SK-N-MC (cell line): ENCODE results near the gene NKX1-1.

Experiments
- DNase-seq: peaks from one replicate; pipeline ENCODE4 v3.0.0-alpha.2; 2011; ENCODE audit warnings: low read depth, low spot score
- H3K27ac ChIP-seq: fragments of 200-600 bp; sonication (generic); 2 replicates; pipeline ENCODE4 v1.5.1; 2016; ENCODE audit warnings: mixed run types
- H3K36me3 ChIP-seq: fragments of 200-600 bp; sonication (generic); 2 replicates; pipeline ENCODE4 v1.6.1; 2017; ENCODE audit warnings: antibody characterized with exemption, low read length, mixed read lengths; ENCODE audit not compliant: insufficient read depth
- H3K4me3 ChIP-seq: fragments of 200-600 bp; sonication (generic); 2 replicates; pipeline ENCODE4 v1.5.1; 2016
- H3K9ac ChIP-seq: fragments of 200-600 bp; sonication (generic); 2 replicates; pipeline ENCODE4 v1.8.0; 2017; ENCODE audit warnings: mixed run types, mixed read lengths; ENCODE audit not compliant: insufficient read length
- H3K9me3 ChIP-seq: fragments of 200-600 bp; sonication (generic); 2 replicates; pipeline ENCODE4 v1.6.1; 2017; ENCODE audit warnings: low read depth, mild to moderate bottlenecking, antibody characterized with exemption, low read length, moderate library complexity, mixed read lengths
- EZH2 ChIP-seq: fragments of 200-600 bp; sonication (generic); IDR thresholded peaks from one replicate; pipeline ENCODE4 v1.6.1; 2017; ENCODE audit warnings: antibody characterized with exemption
- FOXP2 ChIP-seq: optimal IDR thresholded peaks from 2 replicates; pipeline ENCODE3; 2011; ENCODE audit warnings: mild to moderate bottlenecking, moderate library complexity; ENCODE audit not compliant: insufficient read depth; ENCODE audit errors: extremely low read length, control extremely low read depth
- POLR2AphosphoS5 ChIP-seq: IDR thresholded peaks from 2 replicates; pipeline ENCODE4 v1.6.1; 2012; ENCODE audit warnings: mild to moderate bottlenecking, low read depth, low read length, borderline replicate concordance

NKX1-1 gene

DNA sequence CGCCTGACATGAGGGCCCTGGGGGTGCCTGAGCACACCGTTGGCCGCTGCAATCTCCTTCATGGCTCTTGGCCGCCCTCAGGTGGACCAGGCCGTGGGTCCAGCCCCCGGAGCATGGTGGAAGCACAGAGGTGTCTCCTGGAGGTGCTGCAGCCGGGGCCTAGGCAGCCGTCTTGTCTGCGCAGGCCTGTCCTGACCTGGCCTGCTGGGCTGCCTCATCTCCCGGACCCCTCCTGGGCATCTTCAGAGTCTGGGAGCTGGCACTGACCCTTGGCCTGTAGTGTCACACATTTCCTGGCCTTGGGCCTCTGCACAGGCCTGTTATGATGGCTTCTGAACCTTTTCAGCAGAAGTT, 38.3 kb downstream of the NKX1-1 start:
- Histone ChIP-seq H3K36me3 (no peaks in the 10 kb centered on the region), H3K4me3 (no peak overlapping the region), H3K27ac (no peak overlapping the region), H3K9me3 (no peaks in the 10 kb centered on the region), H3K9ac (no peak overlapping the region)
- no peak for TF ChIP-seq EZH2
- no peak for TF ChIP-seq POLR2AphosphoS5
- no peak for TF ChIP-seq FOXP2
- DNase-seq, result no peak

DNA sequence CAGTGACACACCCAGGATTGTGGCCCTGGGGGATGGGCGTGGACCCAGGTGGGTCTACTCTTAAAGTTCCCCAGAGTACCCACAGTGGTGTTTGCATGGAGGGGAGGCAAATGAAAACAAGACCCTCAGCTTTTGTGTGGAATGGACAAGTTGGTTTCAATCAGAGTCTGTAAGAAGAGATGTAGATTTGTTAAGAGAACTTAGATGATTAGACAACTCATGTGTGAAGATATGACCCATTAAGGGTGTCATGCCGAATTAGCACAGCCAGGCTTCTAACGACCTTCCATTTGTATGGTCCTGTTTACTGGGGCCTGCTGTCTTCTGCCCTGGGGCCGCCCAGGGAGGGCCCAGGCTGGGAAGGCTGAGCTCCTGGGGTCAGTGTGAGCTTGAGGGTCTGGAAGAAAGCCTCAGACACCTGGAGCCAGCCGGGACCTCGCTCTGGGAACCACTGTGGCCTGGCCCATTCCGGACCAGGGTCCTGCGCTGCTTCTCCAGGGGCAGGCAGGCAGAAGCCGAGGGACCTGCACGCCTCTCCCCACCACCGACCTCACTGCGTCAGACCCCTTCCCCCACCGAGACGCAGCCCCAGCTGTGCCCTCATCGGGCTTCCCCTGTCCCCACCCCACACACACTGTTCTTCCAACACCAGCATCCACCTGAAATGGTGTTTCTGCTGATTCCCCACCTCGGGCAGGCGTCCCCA, 38.9 kb downstream of the NKX1-1 start:
- Histone ChIP-seq H3K36me3 (no peaks in the 10 kb centered on the region), H3K27ac (no peak overlapping the region), H3K9ac (no peak overlapping the region), H3K9me3 (no peaks in the 10 kb centered on the region), H3K4me3 (no peak overlapping the region)
- no peak for DNase-seq
- TF ChIP-seq FOXP2 (no peak), EZH2 (no peak), POLR2AphosphoS5 (no peak)

DNA sequence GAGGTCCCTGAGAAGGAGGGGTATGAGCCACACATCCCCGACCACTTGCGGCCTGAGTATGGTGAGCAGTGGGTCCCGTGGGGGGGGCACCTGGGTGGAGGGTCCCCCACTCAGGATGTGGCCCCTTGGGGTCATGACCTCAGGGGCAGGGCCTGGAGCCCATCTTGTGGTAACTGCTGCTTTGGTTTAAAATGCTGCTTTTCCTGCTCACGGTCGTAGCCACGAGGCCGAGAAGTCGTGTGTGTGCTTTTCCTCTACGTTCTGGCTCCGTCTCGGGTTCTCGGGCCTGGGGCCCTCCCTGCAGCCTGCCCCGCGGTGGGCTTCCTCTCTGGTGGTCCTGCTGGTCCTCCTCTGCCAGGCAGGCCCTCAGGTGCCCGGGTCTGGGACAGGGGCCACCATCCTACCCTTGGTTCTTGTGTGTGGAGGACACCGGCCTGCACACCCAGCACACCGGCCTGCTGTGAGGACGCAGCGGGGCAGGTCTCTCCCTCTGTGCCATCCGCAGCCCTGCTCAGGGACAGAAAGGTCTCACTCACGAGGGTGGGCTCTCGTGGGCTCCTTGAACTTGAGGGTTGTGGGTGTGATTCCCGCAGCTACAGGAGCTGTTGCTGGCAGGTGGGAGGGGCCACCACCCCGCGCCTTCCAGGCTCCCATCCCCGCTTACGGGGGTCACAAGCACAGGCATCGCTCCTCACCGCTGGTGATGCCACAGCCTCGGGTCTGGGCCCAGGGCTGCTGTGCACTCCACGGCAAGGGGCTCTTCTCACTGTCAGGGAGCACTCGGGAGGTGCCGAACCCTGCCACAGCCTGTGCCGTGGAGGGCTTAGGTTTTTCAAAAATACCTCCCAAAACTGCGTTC, 39.6 kb downstream of the NKX1-1 start:
- no peak for DNase-seq
- Histone ChIP-seq H3K9me3 (no peaks in the 10 kb centered on the region), H3K9ac (no peak overlapping the region), H3K36me3 (no peaks in the 10 kb centered on the region), H3K4me3 (no peak overlapping the region), H3K27ac (no peak overlapping the region)
- TF ChIP-seq POLR2AphosphoS5, result no peak
- no peak for TF ChIP-seq EZH2
- TF ChIP-seq FOXP2, result no peak

DNA sequence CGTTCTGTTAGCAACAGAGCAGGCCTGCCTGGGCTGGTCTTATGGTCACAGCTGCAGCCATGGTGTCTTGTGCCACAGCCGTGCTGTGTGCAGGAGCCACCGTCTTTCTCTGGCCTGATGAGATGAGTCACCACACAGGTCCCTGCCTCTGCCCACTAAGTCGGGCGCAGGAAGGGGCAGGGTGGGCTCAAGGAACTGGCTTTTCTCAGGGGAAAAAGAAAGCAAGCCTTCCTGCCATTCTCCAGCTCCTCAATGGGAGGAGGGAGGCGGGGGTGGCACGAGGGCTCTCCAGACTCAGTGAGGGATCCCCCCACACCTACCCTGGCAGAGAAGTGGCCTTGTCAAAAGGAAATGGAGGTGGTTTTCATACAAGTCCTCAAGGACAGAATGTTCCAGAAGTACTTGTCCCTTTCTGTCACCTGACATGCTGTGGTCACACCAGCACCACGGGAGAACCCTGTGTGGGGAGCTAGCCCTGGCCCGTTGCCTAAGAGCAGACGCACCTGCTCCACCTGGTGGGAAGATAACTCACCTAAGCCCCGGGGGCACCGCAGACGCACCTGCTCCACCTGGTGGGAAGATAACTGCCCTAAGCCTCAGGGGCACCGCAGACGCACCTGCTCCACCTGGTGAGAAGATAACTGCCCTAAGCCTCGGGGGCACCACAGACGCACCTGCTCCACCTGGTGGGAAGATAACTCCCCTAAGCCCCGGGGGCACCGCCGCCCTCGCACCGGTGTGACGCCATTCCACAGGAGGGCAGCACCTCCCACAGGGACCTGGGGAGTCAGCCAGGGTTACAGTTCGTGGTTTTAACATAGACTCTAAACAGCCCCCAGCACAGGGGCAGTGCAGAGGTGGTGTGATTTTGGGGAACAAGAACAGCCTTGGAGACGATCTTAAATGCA, 40.7 kb downstream of the NKX1-1 start:
- Histone ChIP-seq H3K9me3 (no peaks in the 10 kb centered on the region), H3K36me3 (no peaks in the 10 kb centered on the region), H3K9ac (no peak overlapping the region), H3K4me3 (no peak overlapping the region), H3K27ac (no peak overlapping the region)
- no peak for TF ChIP-seq POLR2AphosphoS5
- TF ChIP-seq EZH2, result no peak
- DNase-seq, result no peak

DNA sequence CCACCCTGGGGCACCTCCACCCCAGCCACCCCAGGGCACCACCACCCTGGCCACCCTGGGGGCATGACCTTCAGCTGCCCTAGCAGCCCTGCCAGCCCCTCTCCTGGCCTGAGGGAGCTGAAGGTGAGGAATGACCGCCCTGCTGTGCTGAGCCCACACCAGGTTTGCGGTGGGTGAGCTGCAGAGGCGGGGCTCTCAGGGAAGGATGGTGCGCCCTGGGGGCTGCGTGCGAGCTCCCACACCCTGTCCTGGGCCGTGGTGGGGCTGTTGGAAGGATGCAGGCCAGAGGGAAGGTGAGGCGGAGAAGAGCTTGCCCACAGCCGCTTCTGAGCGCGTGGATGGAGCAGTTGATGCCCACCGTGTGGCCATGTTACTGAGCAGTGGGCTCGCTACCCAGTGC, 41.5 kb downstream of the NKX1-1 start:
- Histone ChIP-seq H3K9ac (no peak overlapping the region), H3K36me3 (no peaks in the 10 kb centered on the region), H3K27ac (no peak overlapping the region), H3K9me3 (no peaks in the 10 kb centered on the region), H3K4me3 (no peak overlapping the region)
- DNase-seq, result no peak
- TF ChIP-seq POLR2AphosphoS5, result no peak
- TF ChIP-seq FOXP2, result no peak
- no peak for TF ChIP-seq EZH2

DNA sequence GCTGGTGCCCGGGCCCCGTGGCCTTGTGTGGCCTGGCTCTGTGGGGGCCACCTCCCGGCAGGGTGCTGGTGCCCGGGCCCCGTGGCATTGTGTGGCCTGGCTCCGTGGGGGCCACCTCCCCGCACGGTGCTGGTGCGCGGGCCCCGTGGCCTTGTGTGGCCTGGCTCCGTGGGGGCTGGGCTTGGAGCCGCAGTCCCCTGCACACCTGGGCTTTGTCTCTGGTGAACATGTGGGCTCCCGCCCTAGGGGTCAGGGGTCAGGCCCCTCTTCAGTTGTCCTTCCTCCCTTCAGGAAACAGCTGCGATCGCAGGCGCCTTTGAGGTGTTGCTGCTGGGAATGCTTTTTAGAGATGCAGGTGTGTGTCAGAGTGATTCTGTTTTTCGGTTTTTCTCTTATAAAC, 42.0 kb downstream of the NKX1-1 start:
- no peaks in the 10 kb centered on the region for H3K36me3 ChIP-seq
- H3K4me3 ChIP-seq, result no peak overlapping the region
- no peak for DNase-seq
- H3K9ac ChIP-seq, result no peak overlapping the region
- no peak for TF ChIP-seq EZH2
- TF ChIP-seq POLR2AphosphoS5, result no peak
- TF ChIP-seq FOXP2, result no peak
- H3K9me3 ChIP-seq, result no peaks in the 10 kb centered on the region
- no peak overlapping the region for H3K27ac ChIP-seq

DNA sequence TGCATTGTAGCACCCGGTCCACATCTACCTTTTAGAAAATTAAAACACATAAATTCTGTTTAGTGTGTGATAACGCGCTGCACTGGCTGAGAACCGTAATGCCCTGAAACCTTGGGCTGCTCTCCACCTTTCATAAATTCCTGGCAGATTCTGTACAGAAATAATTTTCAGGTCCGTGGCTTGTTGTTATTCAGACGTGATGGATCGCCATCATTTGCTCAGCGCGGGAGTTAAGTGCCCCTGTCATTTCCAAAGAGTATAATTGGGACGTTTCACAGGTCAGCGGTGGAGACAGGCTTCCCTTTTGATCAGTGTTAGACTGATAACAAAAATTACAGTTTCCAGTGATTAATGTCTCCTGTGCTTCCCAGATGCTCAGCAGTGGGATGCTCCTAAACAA, 42.7 kb downstream of the NKX1-1 start:
- DNase-seq, result no peak
- no peak overlapping the region for H3K27ac ChIP-seq
- H3K9ac ChIP-seq, result no peak overlapping the region
- H3K4me3 ChIP-seq, result no peak overlapping the region
- H3K9me3 ChIP-seq, result no peaks in the 10 kb centered on the region
- no peaks in the 10 kb centered on the region for H3K36me3 ChIP-seq
- TF ChIP-seq EZH2 (no peak), POLR2AphosphoS5 (no peak), FOXP2 (no peak)

DNA sequence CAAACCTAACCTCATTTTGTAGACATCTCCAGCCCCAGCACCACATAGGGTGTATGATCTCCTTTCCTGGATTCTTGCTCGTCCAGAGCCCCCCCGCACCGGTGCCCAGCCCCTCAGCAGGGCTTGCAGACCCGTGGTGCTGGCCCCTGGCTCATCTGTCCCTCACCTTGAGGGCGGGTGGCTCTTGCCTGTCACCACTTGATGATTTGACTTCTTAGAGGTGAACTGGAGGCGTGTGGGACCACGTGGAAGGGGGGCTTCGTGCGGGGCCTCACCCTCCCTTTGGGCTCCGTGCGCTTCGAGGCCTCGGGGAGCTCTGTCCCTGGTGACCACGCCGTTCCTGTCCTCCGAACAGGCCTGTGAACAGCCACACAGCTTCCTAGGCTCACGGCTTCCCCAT, 43.7 kb downstream of the NKX1-1 start:
- TF ChIP-seq EZH2, result no peak
- no peak for TF ChIP-seq POLR2AphosphoS5
- no peak for TF ChIP-seq FOXP2
- no peak overlapping the region for H3K4me3 ChIP-seq

More for the DNA sequence above, 43.7 kb downstream of the NKX1-1 start:
- no peaks in the 10 kb centered on the region for H3K36me3 ChIP-seq
- no peak for DNase-seq
- H3K27ac ChIP-seq, result no peak overlapping the region
- no peaks in the 10 kb centered on the region for H3K9me3 ChIP-seq
- no peak overlapping the region for H3K9ac ChIP-seq
